AG04449 (cell line): Measurements from ENCODE around the gene RSPH1.

ENCODE experiments used
- CTCF ChIA-PET: fragments of 350-600 bp; formaldehyde crosslinking; extraction: SDS; loops from one replicate; lab custom pipeline; 2021; ENCODE audit warnings: antibody characterized with exemption; lab: Yijun Ruan, JAX
- POLR2A ChIA-PET: fragments of 400-600, 350-600 bp; formaldehyde crosslinking; extraction: SDS; loops from one replicate; lab custom pipeline; 2020; ENCODE audit warnings: antibody characterized with exemption, inconsistent platforms; lab: Yijun Ruan, JAX
- DNase-seq: peaks from one replicate; pipeline ENCODE4 v3.0.0-alpha.2; 2010; ENCODE audit warnings: low read depth, low spot score
- H3K4me3 ChIP-seq: 2 replicates; pipeline ENCODE4 v1.5.1; 2011; ENCODE audit warnings: low read depth, mild to moderate bottlenecking, control low read depth, low read length
- TF ChIP-seq, protein P1 (sequence below): IDR thresholded peaks from one replicate; pipeline ENCODE4 v1.5.1; 2011; ENCODE audit warnings: mild to moderate bottlenecking, moderate library complexity, low read length, control low read depth, inconsistent platforms; ENCODE audit not compliant: insufficient read depth; ENCODE audit errors: missing control alignments

Gene RSPH1

GRCh38 chr21:42480736-42481135 is 15.3 kb downstream of the RSPH1 start:
- CTCF ChIA-PET: no interaction called here
- DNase-seq: no peak
- no peak overlapping the region for H3K4me3 ChIP-seq
- POLR2A ChIA-PET: no interaction called here
- TF ChIP-seq, protein P1, sequence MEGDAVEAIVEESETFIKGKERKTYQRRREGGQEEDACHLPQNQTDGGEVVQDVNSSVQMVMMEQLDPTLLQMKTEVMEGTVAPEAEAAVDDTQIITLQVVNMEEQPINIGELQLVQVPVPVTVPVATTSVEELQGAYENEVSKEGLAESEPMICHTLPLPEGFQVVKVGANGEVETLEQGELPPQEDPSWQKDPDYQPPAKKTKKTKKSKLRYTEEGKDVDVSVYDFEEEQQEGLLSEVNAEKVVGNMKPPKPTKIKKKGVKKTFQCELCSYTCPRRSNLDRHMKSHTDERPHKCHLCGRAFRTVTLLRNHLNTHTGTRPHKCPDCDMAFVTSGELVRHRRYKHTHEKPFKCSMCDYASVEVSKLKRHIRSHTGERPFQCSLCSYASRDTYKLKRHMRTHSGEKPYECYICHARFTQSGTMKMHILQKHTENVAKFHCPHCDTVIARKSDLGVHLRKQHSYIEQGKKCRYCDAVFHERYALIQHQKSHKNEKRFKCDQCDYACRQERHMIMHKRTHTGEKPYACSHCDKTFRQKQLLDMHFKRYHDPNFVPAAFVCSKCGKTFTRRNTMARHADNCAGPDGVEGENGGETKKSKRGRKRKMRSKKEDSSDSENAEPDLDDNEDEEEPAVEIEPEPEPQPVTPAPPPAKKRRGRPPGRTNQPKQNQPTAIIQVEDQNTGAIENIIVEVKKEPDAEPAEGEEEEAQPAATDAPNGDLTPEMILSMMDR: no peak

DNA sequence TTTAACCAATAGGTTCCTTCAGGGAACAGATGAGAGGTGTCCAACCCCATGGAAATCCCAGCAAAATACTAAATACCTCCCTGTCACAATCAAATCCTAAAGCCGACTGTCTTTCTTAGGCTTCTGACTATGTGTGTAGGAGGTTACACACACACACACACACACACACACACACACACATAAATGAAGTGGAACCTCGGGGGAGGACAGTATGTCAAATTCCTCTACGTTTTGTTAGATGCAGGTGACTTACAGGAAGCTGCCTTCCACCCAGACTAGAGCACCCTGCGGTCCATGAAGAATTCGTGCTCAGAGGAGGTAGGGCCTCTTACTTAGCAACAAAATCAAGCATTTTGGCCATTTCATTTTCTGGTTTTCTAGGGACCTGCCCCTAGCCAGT is 16.4 kb downstream of the RSPH1 start:
- CTCF ChIA-PET: no interaction called here

GRCh38 chr21:42478504-42478903 is 17.5 kb downstream of the RSPH1 start:
- no peak for DNase-seq
- CTCF ChIA-PET: no interaction called here
- TF ChIP-seq, protein P1: no peak
- H3K4me3 ChIP-seq: no peak overlapping the region
- POLR2A ChIA-PET: no interaction called here

More for the DNA sequence above, 16.4 kb downstream of the RSPH1 start:
- TF ChIP-seq, protein P1: no peak
- DNase-seq: no peak
- H3K4me3 ChIP-seq: no peak overlapping the region
- POLR2A ChIA-PET: no interaction called here

DNA sequence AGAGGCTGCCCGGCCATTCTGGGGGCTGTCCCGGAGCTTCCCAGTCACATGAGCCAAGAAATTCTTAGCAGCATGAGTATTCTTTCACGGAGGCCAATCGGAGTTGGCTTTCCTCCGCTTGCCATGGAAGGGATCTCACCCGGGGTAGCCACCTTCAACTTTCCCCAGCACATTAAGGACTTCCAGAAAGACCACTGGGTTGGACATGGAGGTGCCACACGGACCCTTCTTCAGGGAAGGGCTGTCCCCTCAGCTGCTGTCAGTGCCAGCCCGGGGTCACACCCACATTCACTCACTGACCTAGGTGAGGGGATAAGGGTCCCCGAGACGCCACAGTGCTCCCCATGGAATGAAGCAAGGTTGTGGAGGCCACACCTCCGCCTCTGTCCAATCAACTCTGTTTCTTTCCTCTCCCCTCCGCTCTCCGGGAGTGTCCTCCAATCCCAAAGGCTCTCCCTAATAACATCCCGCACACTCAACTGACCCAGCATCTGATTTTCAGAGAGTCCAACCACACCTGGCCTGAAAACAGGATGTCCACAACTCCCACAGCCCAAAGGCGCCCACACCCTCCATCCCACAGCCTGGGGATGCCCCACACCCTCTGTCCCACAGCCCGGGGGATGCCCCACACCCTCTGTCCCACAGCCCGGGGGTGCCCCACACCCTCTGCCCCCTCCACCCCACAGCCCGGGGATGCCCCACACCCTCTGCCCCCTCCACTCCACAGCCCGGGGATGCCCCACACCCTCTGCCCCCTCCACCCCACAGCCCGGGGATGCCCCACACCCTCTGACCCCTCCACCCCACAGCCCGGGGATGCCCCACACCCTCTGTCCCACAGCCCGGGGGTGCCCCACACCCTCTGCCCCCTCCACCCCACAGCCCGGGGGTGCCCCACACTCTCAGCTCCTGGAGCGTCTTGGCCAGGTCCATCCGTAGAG is 19.4 kb downstream of the RSPH1 start:
- CTCF ChIA-PET: no interaction called here
- no peak for DNase-seq

GRCh38 chr21:42475526-42476387 is 20.3 kb downstream of the RSPH1 start:
- DNase-seq: no peak
- TF ChIP-seq, protein P1: no peak
- ChIA-PET CTCF (no interaction called here), POLR2A (no interaction called here)
- H3K4me3 ChIP-seq: no peak overlapping the region

More for the DNA sequence above, 19.4 kb downstream of the RSPH1 start:
- TF ChIP-seq, protein P1: no peak
- no peak overlapping the region for H3K4me3 ChIP-seq
- POLR2A ChIA-PET: no interaction called here

DNA sequence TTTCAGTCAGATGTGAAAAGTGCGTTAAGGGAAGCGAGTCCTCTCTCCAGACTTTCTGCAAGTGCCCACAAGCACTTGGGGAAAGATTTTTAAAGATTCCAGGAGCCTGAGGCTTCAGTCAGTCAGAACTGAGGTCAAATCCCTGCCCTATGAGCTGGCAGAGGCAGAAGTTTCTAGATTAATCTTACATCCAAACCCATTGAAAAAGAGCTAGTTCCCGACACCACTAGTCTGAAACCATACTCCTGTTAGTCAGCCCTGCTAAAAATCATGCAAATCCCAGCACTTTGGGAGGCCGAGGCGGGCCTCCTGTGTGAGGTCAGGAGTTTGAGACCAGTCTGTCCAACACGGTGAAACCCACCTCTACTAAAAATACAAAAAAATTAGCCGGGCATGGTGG is 21.0 kb downstream of the RSPH1 start:
- TF ChIP-seq, protein P1: no peak

More for the DNA sequence above, 21.0 kb downstream of the RSPH1 start:
- ChIA-PET POLR2A (no interaction called here), CTCF (no interaction called here)
- no peak overlapping the region for H3K4me3 ChIP-seq
- no peak for DNase-seq
